GM23248 (cell line): ENCODE data around the gene SYK.

ENCODE experiments used
- EZH2 ChIP-seq: fragments of 200-600 bp; sonication (generic); IDR thresholded peaks from 2 replicates; pipeline ENCODE4 v1.6.1; 2018; ENCODE audit warnings: antibody characterized with exemption, mild to moderate bottlenecking; ENCODE audit not compliant: insufficient read depth, poor library complexity, severe bottlenecking
- EZH2phosphoT487 ChIP-seq: fragments of 200-600 bp; sonication (generic); IDR thresholded peaks from 2 replicates; pipeline ENCODE4 v1.6.1; 2018; ENCODE audit warnings: antibody characterized with exemption, moderate library complexity, mild to moderate bottlenecking, low read depth; ENCODE audit not compliant: insufficient read depth

- TF ChIP-seq EZH2 (no peak), EZH2phosphoT487 (no peak)
Measured at GRCh38 chr9:90805006-90805996, 3.7 kb downstream of the SYK start.
